A673 (cell line): ENCODE results near the gene OR10AD1.

Source experiments
- CTCF ChIP-seq: fragments of 300-800, 200-600 bp; sonication (generic); conservative IDR thresholded peaks from 2 replicates; pipeline ENCODE4 v1.5.1; 2017; ENCODE audit warnings: low read depth, mild to moderate bottlenecking, antibody characterized with exemption, low read length, moderate library complexity, mixed read lengths
- EZH2 ChIP-seq: fragments of 200-600 bp; sonication (generic); IDR thresholded peaks from 2 replicates; pipeline ENCODE4 v1.6.1; 2017; ENCODE audit warnings: borderline replicate concordance, low read depth, mild to moderate bottlenecking, mixed read lengths, antibody characterized with exemption, low read length; ENCODE audit not compliant: poor library complexity, severe bottlenecking

GRCh38 chr12:48216785-48217184 lies 13.7 kb upstream of the OR10AD1 start:
- TF ChIP-seq CTCF = no peak
- TF ChIP-seq EZH2 = no peak
